Neural progenitor cell (in vitro differentiated cells): ENCODE data around the gene IKZF3. TPM values are rescaled to one million over a fixed set of nuclear protein-coding genes. Genes with fewer than 3 reads are reported as not detected.

Experiments
- DNase-seq: peaks from one replicate; pipeline ENCODE4 v3.0.0-alpha.2; 2016; ENCODE audit warnings: low spot score
- H2AFZ ChIP-seq: fragments of 200-600 bp; sonication (generic); replicated peaks from 2 replicates; pipeline ENCODE4 v1.6.1; 2016; ENCODE audit warnings: antibody characterized with exemption
- H3F3A ChIP-seq: fragments of 200-600 bp; sonication (generic); 2 replicates; pipeline ENCODE4 v1.6.1; 2016; ENCODE audit warnings: antibody characterized with exemption, low read depth
- H3K27ac ChIP-seq: fragments of 200-600 bp; sonication (generic); 2 replicates; pipeline ENCODE4 v1.5.1; 2016; ENCODE audit warnings: mild to moderate bottlenecking
- H3K27me3 ChIP-seq: fragments of 200-600 bp; sonication (generic); 2 replicates; pipeline ENCODE4 v1.6.1; 2016; ENCODE audit warnings: mild to moderate bottlenecking, moderate library complexity
- H3K36me3 ChIP-seq: fragments of 200-600 bp; sonication (generic); 2 replicates; pipeline ENCODE4 v1.5.1; 2016
- H3K4me1 ChIP-seq: fragments of 200-600 bp; sonication (generic); 2 replicates; pipeline ENCODE4 v1.6.1; 2016; ENCODE audit warnings: mixed run types
- H3K4me2 ChIP-seq: fragments of 200-600 bp; sonication (generic); 2 replicates; pipeline ENCODE4 v1.6.1; 2016
- H3K4me3 ChIP-seq: fragments of 200-600 bp; sonication (generic); 2 replicates; pipeline ENCODE4 v1.5.1; 2016
- H3K79me2 ChIP-seq: fragments of 200-600 bp; sonication (generic); 2 replicates; pipeline ENCODE4 v1.6.1; 2016; ENCODE audit warnings: low read depth
- H3K9ac ChIP-seq: fragments of 200-600 bp; sonication (generic); 2 replicates; pipeline ENCODE4 v1.6.1; 2016
- H3K9me3 ChIP-seq: fragments of 200-600 bp; sonication (generic); 2 replicates; pipeline ENCODE4 v1.5.1; 2016; ENCODE audit warnings: low read depth
- H4K20me1 ChIP-seq: fragments of 200-600 bp; sonication (generic); 2 replicates; pipeline ENCODE4 v1.6.1; 2016; ENCODE audit warnings: low read depth
- H3K27ac Mint-ChIP-seq: 3 replicates; pipeline ENCODE4 v1.8.0; 2021; ENCODE audit warnings: mixed read lengths
- H3K27me3 Mint-ChIP-seq: 2 replicates; pipeline ENCODE4 v1.8.0; 2022; ENCODE audit warnings: low read depth, mild to moderate bottlenecking, inconsistent platforms, moderate library complexity, mixed read lengths; ENCODE audit not compliant: insufficient read depth
- H3K36me3 Mint-ChIP-seq: 3 replicates; pipeline ENCODE4 v1.8.0; 2021; ENCODE audit warnings: mixed read lengths
- H3K4me1 Mint-ChIP-seq: 3 replicates; pipeline ENCODE4 v1.8.0; 2021; ENCODE audit warnings: mixed read lengths
- H3K4me3 Mint-ChIP-seq: 3 replicates; pipeline ENCODE4 v1.8.0; 2021; ENCODE audit warnings: mild to moderate bottlenecking, moderate library complexity, mixed read lengths
- H3K9me3 Mint-ChIP-seq: 3 replicates; pipeline ENCODE4 v1.8.0; 2020; ENCODE audit warnings: mixed read lengths
- CTCF ChIP-seq: fragments of 200-600 bp; sonication (generic); IDR thresholded peaks from 2 replicates; pipeline ENCODE4 v1.5.1; 2017; ENCODE audit warnings: antibody characterized with exemption, mild to moderate bottlenecking
- EZH2 ChIP-seq: fragments of 200-600 bp; sonication (generic); IDR thresholded peaks from 2 replicates; pipeline ENCODE4 v1.6.1; 2017; ENCODE audit warnings: antibody characterized with exemption, mild to moderate bottlenecking, moderate library complexity
- EZH2phosphoT487 ChIP-seq: fragments of 200-600 bp; sonication (generic); IDR thresholded peaks from 2 replicates; pipeline ENCODE4 v1.6.1; 2017; ENCODE audit warnings: antibody characterized with exemption
- total RNA-seq: library from RNA; depleted of rRNA; stranded (reverse); fragments of >200 nt; gene quantifications from 2 replicates; pipeline ENCODE4 v1.2.3, GENCODE V29; 2015; ENCODE audit warnings: low replicate concordance

IKZF3 gene
- total RNA-seq, 1 donor from 2014 or later: not detected

- no peaks in the 10 kb centered on the region for H3K36me3 ChIP-seq
- no peak for DNase-seq
- Mint-ChIP-seq H3K27ac (no peak overlapping the region), H3K4me3 (no peak overlapping the region), H3K9me3 (no peaks in the 10 kb centered on the region), H3K36me3 (no peaks in the 10 kb centered on the region), H3K27me3 (peaks cover 18% of the 10 kb centered on the region), H3K4me1 (peaks cover 11% of the 10 kb centered on the region)
- H3K4me2 ChIP-seq: no peak overlapping the region
- H3K27me3 ChIP-seq: peaks cover 27% of the 10 kb centered on the region
- H3K4me3 ChIP-seq: no peak overlapping the region
- no peaks in the 10 kb centered on the region for H3K9me3 ChIP-seq
- H2AFZ ChIP-seq: no peak overlapping the region
- H3K79me2 ChIP-seq: no peaks in the 10 kb centered on the region
- H4K20me1 ChIP-seq: no peaks in the 10 kb centered on the region
- H3K9ac ChIP-seq: no peak overlapping the region
- H3K27ac ChIP-seq: no peak overlapping the region
- peaks cover 9% of the 10 kb centered on the region for H3F3A ChIP-seq
- peaks cover 12% of the 10 kb centered on the region for H3K4me1 ChIP-seq
- TF ChIP-seq EZH2 (no peak), CTCF (no peak), EZH2phosphoT487 (no peak)
Observed at GRCh38 chr17:39757931-39758873, 105.9 kb downstream of the IKZF3 start.

GRCh38 chr17:39757176-39757662 lies 106.9 kb downstream of the IKZF3 start:
- no peak for DNase-seq
- Mint-ChIP-seq H3K9me3 (no peaks in the 10 kb centered on the region), H3K27me3 (peaks cover 18% of the 10 kb centered on the region), H3K4me1 (peaks cover 8% of the 10 kb centered on the region), H3K4me3 (no peak overlapping the region), H3K36me3 (no peaks in the 10 kb centered on the region), H3K27ac (no peak overlapping the region)
- Histone ChIP-seq H3K4me1 (peaks cover 4% of the 10 kb centered on the region), H3K27ac (no peak overlapping the region), H3K9me3 (no peaks in the 10 kb centered on the region), H3K4me2 (no peak overlapping the region), H2AFZ (no peak overlapping the region), H3K36me3 (no peaks in the 10 kb centered on the region), H3K79me2 (no peaks in the 10 kb centered on the region), H3K4me3 (no peak overlapping the region), H4K20me1 (no peaks in the 10 kb centered on the region), H3K27me3 (peaks cover 34% of the 10 kb centered on the region), H3F3A (peaks cover 12% of the 10 kb centered on the region), H3K9ac (no peak overlapping the region)
- TF ChIP-seq EZH2phosphoT487: no peak
- no peak for TF ChIP-seq CTCF
- TF ChIP-seq EZH2: no peak

GRCh38 chr17:39756380-39757079 lies 107.6 kb downstream of the IKZF3 start:
- Histone ChIP-seq H3F3A (peaks cover 17% of the 10 kb centered on the region), H4K20me1 (no peaks in the 10 kb centered on the region), H3K9ac (no peak overlapping the region), H3K4me2 (no peak overlapping the region), H3K27me3 (peaks cover 34% of the 10 kb centered on the region), H3K4me3 (no peak overlapping the region), H3K9me3 (no peaks in the 10 kb centered on the region), H3K36me3 (no peaks in the 10 kb centered on the region), H3K79me2 (no peaks in the 10 kb centered on the region), H3K27ac (no peak overlapping the region), H2AFZ (no peak overlapping the region), H3K4me1 (peaks cover 4% of the 10 kb centered on the region)
- H3K9me3 Mint-ChIP-seq: no peaks in the 10 kb centered on the region
- no peaks in the 10 kb centered on the region for H3K36me3 Mint-ChIP-seq
- H3K27ac Mint-ChIP-seq: no peak overlapping the region
- no peak for DNase-seq
- H3K27me3 Mint-ChIP-seq: peaks cover 18% of the 10 kb centered on the region
- peaks cover 10% of the 10 kb centered on the region for H3K4me1 Mint-ChIP-seq
- peak overlapping the region; percentile 48 for H3K4me3 Mint-ChIP-seq
- TF ChIP-seq EZH2 (no peak), CTCF (no peak), EZH2phosphoT487 (no peak)
